NOMO-1 treated with dmso at 0.1 percent for 144 hours (cell line): Measurements from ENCODE around the gene AKAP6.

Experiments used
- DNase-seq: peaks from one replicate; lab custom pipeline; 2025; ENCODE audit not compliant: unreplicated experiment; lab: John Stamatoyannopoulos, UW

The AKAP6 gene

GRCh38 chr14:32329146-32329545 lies at the start of gene AKAP6:
Gene AKAP6, plus strand, starts transcription at chr14:32329298. Its CDS starts 104,196 bp downstream, at chr14:32433494.
- DNase-seq, result no peak

DNA sequence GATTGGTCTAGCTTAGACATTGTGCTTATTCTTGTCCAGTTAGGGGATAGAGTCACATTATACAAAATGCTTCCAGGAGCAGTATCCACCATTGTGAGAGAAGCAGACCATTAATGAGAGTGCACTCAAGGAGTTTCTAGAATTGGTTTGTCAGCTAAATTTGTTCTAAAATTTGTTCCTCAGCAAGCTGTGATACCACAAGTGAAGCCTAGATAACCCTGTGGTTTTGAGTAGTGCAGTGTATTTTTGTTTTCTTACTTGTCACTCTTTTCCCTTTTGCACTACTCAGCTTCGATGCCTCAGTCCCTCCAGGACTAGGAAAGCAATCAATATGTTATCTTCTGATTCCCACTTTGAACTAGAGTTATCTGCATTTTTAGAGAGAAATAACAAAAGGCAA lies 42.5 kb upstream of the AKAP6 start:
- DNase-seq, result no peak

GRCh38 chr14:32296366-32296765 lies 32.7 kb upstream of the AKAP6 start:
- no peak for DNase-seq

DNA sequence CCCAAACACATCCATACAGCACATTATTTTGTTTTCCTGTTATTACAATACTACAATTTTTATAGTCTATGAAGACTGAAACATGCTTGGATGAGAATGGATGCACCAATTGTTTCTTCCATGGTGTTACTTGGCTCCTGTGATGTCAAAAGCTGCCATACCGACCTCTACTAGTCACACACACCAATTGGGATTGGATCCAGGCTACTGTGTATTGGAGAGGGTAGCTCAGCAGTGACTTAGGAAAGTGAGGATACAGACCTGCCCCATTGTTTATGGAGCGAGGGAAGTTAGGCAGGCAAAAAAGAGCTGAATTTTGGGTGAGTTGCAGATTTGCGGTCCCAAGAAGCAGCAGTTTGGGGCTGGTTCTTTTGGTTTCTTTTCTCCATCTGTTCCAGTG lies 30.8 kb upstream of the AKAP6 start:
- no peak for DNase-seq

DNA sequence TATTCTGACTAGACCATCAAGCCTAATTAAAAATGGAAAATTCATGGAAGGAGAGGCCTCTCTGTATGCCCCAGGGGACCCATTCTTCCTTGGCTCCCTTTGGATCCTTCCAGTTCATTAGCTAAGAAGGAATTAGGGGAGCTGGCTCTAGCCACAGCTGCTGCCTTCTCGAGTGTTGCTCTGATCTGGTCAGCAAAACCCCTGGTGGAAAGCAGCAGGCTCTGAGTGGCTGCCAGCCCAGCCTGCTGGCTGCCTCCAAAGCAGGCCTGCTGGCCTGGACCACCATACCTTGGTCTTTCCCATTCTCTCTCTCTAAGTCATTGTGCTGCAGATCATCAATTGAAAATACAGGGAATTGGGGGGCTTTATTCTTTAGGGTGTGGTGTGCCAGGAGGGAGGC lies 29.0 kb upstream of the AKAP6 start:
- no peak for DNase-seq

DNA sequence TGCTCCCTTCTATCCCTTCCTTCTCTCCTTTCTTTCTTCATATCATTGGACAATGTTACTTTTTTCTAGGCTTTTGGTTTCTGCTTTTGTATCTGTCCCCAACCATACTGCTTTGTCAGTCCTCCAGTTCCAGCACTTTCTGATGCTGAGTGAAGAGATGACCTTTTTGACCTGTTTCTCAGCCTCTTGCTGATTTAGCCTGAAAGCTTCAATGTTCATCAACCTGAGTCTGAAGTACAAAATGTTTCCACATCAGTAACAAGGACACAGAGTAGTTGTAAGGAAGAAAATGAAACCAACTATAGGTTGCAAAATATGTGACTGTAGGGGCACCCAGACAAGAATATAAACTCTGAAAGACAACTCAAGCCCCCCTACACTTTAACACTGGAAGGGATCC lies 25.2 kb upstream of the AKAP6 start:
- no peak for DNase-seq

- no peak for DNase-seq
These were observed 24.8 kb upstream of the AKAP6 start for GRCh38 chr14:32304296-32304695.

- no peak for DNase-seq
These were observed 22.5 kb upstream of the AKAP6 start for GRCh38 chr14:32306549-32306948.

DNA sequence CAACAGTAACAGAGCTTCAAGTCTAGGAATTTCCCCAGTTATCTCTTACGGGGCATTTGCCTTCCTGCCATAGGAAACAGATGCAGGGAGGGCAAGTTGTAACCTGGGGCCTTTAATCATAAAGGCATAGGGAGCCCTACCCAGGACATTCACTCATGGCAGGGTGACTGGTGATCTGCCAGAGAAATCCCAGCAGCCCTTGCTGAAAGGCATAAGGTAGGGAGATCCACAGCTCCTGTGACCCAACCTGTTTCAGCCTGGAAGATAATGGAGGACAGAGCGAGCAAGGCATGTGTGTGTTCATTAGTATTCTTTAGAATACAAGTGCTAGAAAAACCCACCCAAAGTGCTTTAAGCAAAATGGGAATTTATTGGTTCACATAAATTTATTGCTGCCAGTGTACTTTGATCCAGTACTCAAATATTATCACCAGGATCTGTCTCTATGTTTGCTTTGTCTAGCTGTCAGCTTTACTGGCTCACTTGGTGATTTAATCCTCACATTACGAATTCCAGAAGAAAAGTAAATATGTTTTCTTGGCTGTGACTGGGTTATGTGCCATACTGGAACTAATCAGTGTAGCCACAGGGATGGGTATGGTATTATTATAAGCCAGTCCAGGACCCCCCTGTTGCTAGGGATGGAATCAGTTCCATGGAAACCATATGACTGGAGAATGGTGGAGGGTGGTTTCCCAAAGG lies 21.1 kb upstream of the AKAP6 start:
- DNase-seq, result no peak

DNA sequence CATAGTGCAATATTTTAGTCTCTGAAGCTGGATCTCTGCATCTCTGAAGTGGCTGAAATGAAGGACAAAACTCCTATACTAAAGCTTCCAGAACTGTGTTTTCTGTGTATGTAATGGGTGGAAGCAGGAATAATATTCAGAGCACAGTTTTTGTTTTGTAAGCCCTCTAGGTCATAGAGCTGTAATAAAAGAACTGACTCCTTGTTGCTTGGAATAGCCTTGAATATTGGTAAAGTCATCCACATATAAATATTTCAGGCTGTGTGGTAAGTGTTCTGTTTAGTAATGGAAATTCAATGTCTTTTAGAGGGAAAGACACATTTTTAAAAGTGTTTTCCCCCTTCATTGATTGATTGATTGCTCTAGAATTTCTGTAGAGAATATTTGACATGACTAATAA lies 18.2 kb upstream of the AKAP6 start:
- DNase-seq, result no peak

- no peak for DNase-seq
These were observed 17.6 kb upstream of the AKAP6 start for GRCh38 chr14:32311294-32312009.

DNA sequence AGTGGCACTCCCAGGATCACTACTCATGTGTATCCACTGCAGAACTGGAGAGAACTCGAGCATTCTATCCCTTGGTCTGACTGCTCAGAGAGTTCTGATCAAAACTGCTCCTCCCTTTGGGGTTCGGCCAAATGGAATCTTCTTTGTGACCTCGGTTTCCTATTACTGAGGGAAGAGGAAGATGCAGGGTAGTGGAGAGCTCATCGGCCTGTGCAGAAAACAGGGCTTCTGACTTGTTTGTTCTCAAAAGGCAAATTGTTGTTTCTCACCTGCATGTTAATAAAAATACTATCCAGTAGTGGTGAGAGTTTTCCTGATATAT lies 17.1 kb upstream of the AKAP6 start:
- DNase-seq, result no peak

- DNase-seq, result no peak
These were observed 15.2 kb upstream of the AKAP6 start for GRCh38 chr14:32313844-32314376.

DNA sequence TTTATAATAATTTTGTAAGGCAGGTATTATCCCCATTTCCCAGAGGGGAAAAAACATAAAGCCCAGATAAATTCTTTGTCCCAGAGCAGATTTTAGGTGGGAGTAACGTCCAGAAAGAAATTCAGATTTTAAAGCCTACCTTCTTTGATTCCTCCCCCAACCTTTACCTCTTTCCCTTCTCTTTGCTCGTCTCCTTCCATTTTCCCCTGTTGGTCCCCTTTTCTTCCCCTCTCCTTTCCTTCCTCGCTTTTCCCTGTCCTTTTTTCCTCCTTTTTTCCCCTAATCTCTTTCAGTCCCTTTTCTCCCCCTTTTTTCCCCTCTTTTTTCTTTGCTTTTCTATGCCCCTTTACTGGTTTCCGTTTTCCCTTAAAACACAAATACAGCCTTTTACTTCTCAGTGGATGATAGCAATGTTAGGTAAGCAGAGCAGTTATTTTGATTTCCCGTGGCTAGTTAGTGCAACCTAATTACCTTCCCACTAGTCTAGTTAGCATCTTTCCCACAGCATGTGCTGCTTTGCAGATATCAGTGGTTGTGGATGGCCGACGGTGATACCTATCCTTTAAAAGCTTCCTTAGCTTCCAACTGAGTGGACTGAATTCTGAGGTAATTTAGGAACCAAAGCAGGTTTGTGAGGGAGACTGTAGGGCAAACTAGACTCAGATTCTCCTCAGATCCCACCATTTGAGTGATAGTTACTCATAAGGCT lies 10.9 kb upstream of the AKAP6 start:
- no peak for DNase-seq

- no peak for DNase-seq
These were observed 9.6 kb upstream of the AKAP6 start for GRCh38 chr14:32319368-32320049.

GRCh38 chr14:32324601-32325000 lies 4.5 kb upstream of the AKAP6 start:
- no peak for DNase-seq

- no peak for DNase-seq
These were observed 1.7 kb upstream of the AKAP6 start for GRCh38 chr14:32327255-32327961.

DNA sequence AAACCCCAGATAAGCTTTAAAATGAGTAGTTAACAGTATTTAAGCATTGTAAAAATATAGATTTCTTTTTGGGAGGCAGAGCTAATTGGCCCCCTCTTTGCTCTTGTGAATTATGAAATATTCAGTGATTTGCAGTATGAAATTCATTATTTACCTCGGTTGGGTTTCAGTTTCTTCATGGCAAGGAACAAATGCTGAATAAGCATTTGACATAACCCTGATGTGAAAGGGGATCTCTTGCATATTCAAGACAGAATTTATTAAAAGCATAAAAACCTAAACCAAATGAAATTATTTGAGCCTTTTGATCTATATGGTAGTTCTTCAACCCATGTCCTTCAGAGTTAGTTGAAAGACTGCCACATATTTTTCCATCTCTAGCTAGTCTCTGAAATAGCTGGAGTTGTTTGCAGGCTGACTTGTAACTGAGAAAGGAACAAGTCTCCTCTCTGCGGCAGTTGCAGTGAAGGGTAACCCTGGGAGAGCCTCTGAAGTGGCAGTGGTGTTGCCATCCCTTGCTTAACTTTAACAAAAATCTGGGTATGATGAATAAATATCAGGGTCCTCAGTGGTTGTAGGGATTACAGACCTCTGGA lies 690 bp downstream of the AKAP6 start:
- no peak for DNase-seq

- no peak for DNase-seq
These were observed 1.4 kb downstream of the AKAP6 start for GRCh38 chr14:32330351-32331111.

- no peak for DNase-seq
These were observed 2.1 kb downstream of the AKAP6 start for GRCh38 chr14:32331206-32331605.
